HEK293 (cell line): ENCODE results near the gene TMIE.
A peak's percentile ranks its signal among the peaks of the same experiment; 100 is the strongest.

Experiments used
- CTCF ChIA-PET: fragments of 350-600 bp; formaldehyde crosslinking; extraction: SDS; loops from one replicate; lab custom pipeline; 2021; ENCODE audit warnings: antibody characterized with exemption; lab: Yijun Ruan, JAX
- POLR2A ChIA-PET: fragments of 300-600 bp; formaldehyde crosslinking; extraction: SDS; loops from one replicate; lab custom pipeline; 2020; ENCODE audit warnings: antibody characterized with exemption, inconsistent platforms; lab: Yijun Ruan, JAX
- H3K27ac ChIP-seq: fragments of 200-500 bp; sonication (Bioruptor generic); 2 replicates; pipeline ENCODE4 v1.5.1; 2014; ENCODE audit warnings: low read depth, low read length, control low read depth, inconsistent platforms; ENCODE audit errors: extremely low read depth
- H3K36me3 ChIP-seq, 2 experiments: fragments of 200-500 bp in 1 of 2; sonication (Bioruptor generic) in 1 of 2; 1 replicate in 1 of 2; 2 replicates in 1 of 2; pipeline ENCODE4 v1.5.1; 2014 to 2017; ENCODE audit warnings: inconsistent platforms in 2 of 2, low read length in 2 of 2; ENCODE audit not compliant: control insufficient read depth in 2 of 2, insufficient read depth in 1 of 2
- H3K4me1 ChIP-seq: fragments of 200-500 bp; sonication (Bioruptor generic); 2 replicates; pipeline ENCODE4 v1.5.1; 2014; ENCODE audit warnings: mild to moderate bottlenecking, low read length, inconsistent platforms; ENCODE audit not compliant: control insufficient read depth, insufficient read depth
- H3K4me3 ChIP-seq: 2 replicates; pipeline ENCODE4 v1.5.1; 2011; ENCODE audit warnings: low read depth, mild to moderate bottlenecking, control low read depth, low read length, moderate library complexity
- H3K9me3 ChIP-seq: fragments of 200-500 bp; sonication (Bioruptor generic); 2 replicates; pipeline ENCODE4 v1.5.1; 2014; ENCODE audit warnings: low read depth, low read length, inconsistent platforms; ENCODE audit not compliant: control insufficient read depth, insufficient read depth
- BCL11A ChIP-seq: fragments of 450-650 bp; formaldehyde crosslinking; IDR thresholded peaks from 2 replicates; pipeline ENCODE4 v1.5.1; 2016; ENCODE audit warnings: low read depth, missing biosample characterization, missing genetic modification characterization
- EGR2 ChIP-seq: fragments of 450-650 bp; formaldehyde crosslinking; IDR thresholded peaks from 2 replicates; pipeline ENCODE4 v1.5.1; 2016; ENCODE audit warnings: low read depth, missing biosample characterization, missing genetic modification characterization
- GLIS2 ChIP-seq: fragments of 450-650 bp; formaldehyde crosslinking; IDR thresholded peaks from 2 replicates; pipeline ENCODE4 v1.5.1; 2016; ENCODE audit warnings: missing biosample characterization, missing genetic modification characterization
- KLF10 ChIP-seq: fragments of 450-650 bp; IDR thresholded peaks from 2 replicates; pipeline ENCODE4 v1.5.1; 2018; ENCODE audit warnings: missing biosample characterization, mild to moderate bottlenecking, missing genetic modification characterization
- PRDM4 ChIP-seq: fragments of 450-650 bp; formaldehyde crosslinking; IDR thresholded peaks from 2 replicates; pipeline ENCODE4 v1.5.1; 2017; ENCODE audit warnings: missing biosample characterization, missing genetic modification characterization
- SCRT2 ChIP-seq: fragments of 450-650 bp; formaldehyde crosslinking; IDR thresholded peaks from 2 replicates; pipeline ENCODE4 v1.5.1; 2016; ENCODE audit warnings: missing biosample characterization, missing genetic modification characterization
- SP2 ChIP-seq: fragments of 450-650 bp; formaldehyde crosslinking; IDR thresholded peaks from 2 replicates; pipeline ENCODE4 v1.5.1; 2016; ENCODE audit warnings: missing biosample characterization, missing genetic modification characterization
- TCF7L2 ChIP-seq: IDR thresholded peaks from 2 replicates; pipeline ENCODE4 v1.6.1; 2011; ENCODE audit warnings: low read depth, mild to moderate bottlenecking, inconsistent platforms, low read length, moderate library complexity, borderline replicate concordance
- ZBTB1 ChIP-seq: fragments of 450-650 bp; formaldehyde crosslinking; IDR thresholded peaks from 2 replicates; pipeline ENCODE4 v1.5.1; 2016; ENCODE audit warnings: missing biosample characterization, missing genetic modification characterization
- ZEB2 ChIP-seq: fragments of 450-650 bp; formaldehyde crosslinking; IDR thresholded peaks from 2 replicates; pipeline ENCODE4 v1.5.1; 2016; ENCODE audit warnings: missing biosample characterization, missing genetic modification characterization
- ZFHX2 ChIP-seq: fragments of 450-650 bp; formaldehyde crosslinking; conservative IDR thresholded peaks from 2 replicates; pipeline ENCODE4 v1.5.1; 2016; ENCODE audit warnings: missing biosample characterization, missing genetic modification characterization
- ZIC2 ChIP-seq: fragments of 450-650 bp; formaldehyde crosslinking; IDR thresholded peaks from 2 replicates; pipeline ENCODE4 v1.5.1; 2016; ENCODE audit warnings: missing biosample characterization, missing genetic modification characterization
- ZNF24 ChIP-seq: fragments of 450-650 bp; formaldehyde crosslinking; IDR thresholded peaks from 2 replicates; pipeline ENCODE4 v1.5.1; 2016; ENCODE audit warnings: missing biosample characterization, missing genetic modification characterization
- ZNF280C ChIP-seq: fragments of 450-650 bp; formaldehyde crosslinking; IDR thresholded peaks from 2 replicates; pipeline ENCODE4 v1.5.1; 2016; ENCODE audit warnings: missing biosample characterization, missing genetic modification characterization
- ZNF324 ChIP-seq: fragments of 450-650 bp; formaldehyde crosslinking; IDR thresholded peaks from 2 replicates; pipeline ENCODE4 v1.5.1; 2016; ENCODE audit warnings: missing biosample characterization, missing genetic modification characterization
- ZNF37A ChIP-seq: fragments of 450-650 bp; IDR thresholded peaks from 2 replicates; pipeline ENCODE4 v1.5.1; 2018; ENCODE audit warnings: missing biosample characterization, missing genetic modification characterization
- ZNF433 ChIP-seq: fragments of 450-650 bp; formaldehyde crosslinking; IDR thresholded peaks from 2 replicates; pipeline ENCODE4 v1.5.1; 2016; ENCODE audit warnings: missing biosample characterization, missing genetic modification characterization, low read depth
- ZNF660 ChIP-seq: fragments of 450-650 bp; IDR thresholded peaks from 2 replicates; pipeline ENCODE4 v1.5.1; 2018; ENCODE audit warnings: missing biosample characterization, mild to moderate bottlenecking, missing genetic modification characterization
- ZNF830 ChIP-seq: fragments of 450-650 bp; IDR thresholded peaks from 2 replicates; pipeline ENCODE4 v1.5.0; 2018; ENCODE audit warnings: missing biosample characterization, missing genetic modification characterization, low read depth, mild to moderate bottlenecking, moderate library complexity
- ZNF843 ChIP-seq: fragments of 450-650 bp; formaldehyde crosslinking; IDR thresholded peaks from 2 replicates; pipeline ENCODE4 v1.5.1; 2016; ENCODE audit warnings: missing biosample characterization, missing genetic modification characterization
- ZSCAN30 ChIP-seq: fragments of 450-650 bp; IDR thresholded peaks from 2 replicates; pipeline ENCODE4 v1.5.1; 2018; ENCODE audit warnings: missing biosample characterization, mild to moderate bottlenecking, missing genetic modification characterization, moderate library complexity

TMIE gene

DNA sequence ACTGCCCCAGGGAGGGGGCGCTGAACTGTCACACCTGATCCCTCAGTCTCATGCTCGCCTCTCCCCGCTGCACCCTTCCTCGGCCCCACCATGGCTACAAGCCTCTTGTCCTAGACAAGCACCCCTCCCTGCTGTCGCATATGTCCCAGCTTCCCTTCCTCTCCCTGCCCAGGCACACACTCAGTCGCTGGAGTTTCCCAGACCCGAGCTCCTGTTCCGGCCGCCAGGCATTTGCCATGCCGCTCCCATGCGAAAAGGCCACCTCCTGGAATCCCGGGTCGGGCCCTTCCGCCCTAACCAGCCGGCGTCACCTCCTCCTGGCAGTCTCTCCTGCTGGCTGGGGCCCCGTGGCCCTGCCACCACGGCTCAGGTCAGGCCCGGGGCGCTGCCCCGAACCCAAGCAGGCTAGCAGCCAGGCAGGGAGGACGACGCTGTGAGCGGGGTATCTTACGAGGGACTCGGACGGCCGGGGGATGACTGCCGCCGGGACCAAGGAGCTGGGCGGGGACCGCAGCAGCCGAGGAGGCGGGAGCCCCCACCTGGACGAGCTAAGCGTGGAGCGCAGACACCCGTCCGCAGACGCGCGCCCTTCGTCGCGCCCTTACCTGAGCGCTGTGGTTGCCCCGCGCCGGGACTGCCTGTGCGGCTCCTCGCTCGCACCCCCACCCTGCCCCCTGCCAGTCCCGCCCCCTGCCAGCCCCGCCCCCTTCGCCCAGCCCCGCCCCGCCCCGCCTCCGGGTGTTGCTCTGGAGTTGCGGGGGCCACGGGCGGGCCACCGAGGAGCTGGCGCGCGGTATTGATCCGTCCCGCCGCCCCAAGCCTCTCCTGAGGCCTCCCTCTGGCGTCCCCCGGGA lies 7.9 kb upstream of the TMIE start, which contains the start of gene ALS2CL (continued):
- no peak for TF ChIP-seq PRDM4 (tag by site-specific recombination)
- TF ChIP-seq ZNF280C = no peak

DNA sequence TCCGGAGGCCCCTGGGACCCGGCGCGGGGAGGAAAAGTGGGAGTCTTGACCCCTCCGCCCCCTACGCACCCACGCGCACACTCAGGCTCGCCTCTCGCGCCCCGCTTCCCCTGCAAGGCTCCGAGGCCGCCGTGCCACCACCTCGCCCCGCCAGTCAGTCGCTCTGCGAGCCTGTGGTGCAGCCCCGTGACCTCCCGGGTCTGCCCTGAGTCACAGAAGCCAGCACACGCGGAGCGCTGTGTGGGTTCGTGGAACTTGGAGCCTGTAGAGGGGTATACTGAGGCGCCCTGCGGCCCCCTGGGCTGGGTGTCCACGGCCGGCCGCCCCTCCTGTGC lies 7.3 kb upstream of the TMIE start:
- Histone ChIP-seq H3K36me3 (no peaks in the 10 kb centered on the region), H3K27ac (no peak overlapping the region), H3K9me3 (no peaks in the 10 kb centered on the region), H3K4me3 (no peak overlapping the region), H3K4me1 (no peaks in the 10 kb centered on the region)
- CTCF ChIA-PET = interaction anchor here (0.6 to 1.3 kb wide), 2 partner anchors 30 to 187 kb away, joined by 3 to 7 read pairs; no protein-coding TSS in a partner anchor
- POLR2A ChIA-PET = interaction anchor here (1.5 kb wide), 1 partner anchor 205 kb away, joined by 3 read pairs; no protein-coding TSS in a partner anchor
- no peak for TF ChIP-seq GLIS2 (tag by site-specific recombination)
- peak; percentile 50 for TF ChIP-seq ZIC2 (tag by site-specific recombination)
- TF ChIP-seq ZFHX2 (tag by site-specific recombination) = peak; percentile 81
- peak; percentile 57 for TF ChIP-seq EGR2 (tag by site-specific recombination)

GRCh38 chr3:46694520-46694919 lies 6.7 kb upstream of the TMIE start:
- no peaks in the 10 kb centered on the region for H3K9me3 ChIP-seq
- TF ChIP-seq ZNF37A (tag by site-specific recombination) = no peak
- no peak for TF ChIP-seq ZSCAN30 (tag by site-specific recombination)
- TF ChIP-seq ZNF324 = no peak
- TF ChIP-seq EGR2 (tag by site-specific recombination) = no peak
- no peak for TF ChIP-seq ZNF24
- TF ChIP-seq SCRT2 (tag by site-specific recombination) = no peak
- TF ChIP-seq TCF7L2 = no peak
- no peak for TF ChIP-seq ZNF433 (tag by site-specific recombination)
- TF ChIP-seq ZNF843 (tag by site-specific recombination) = no peak
- TF ChIP-seq ZBTB1 (tag by site-specific recombination) = no peak
- no peak for TF ChIP-seq ZNF830
- TF ChIP-seq BCL11A (tag by site-specific recombination) = no peak
- peak; percentile 20; the same call in 1 of the 2 replicates for TF ChIP-seq GLIS2 (tag by site-specific recombination)
- 0 out of 2 replicates have a peak, but pooled peaks have one; percentile 9 for TF ChIP-seq SP2 (tag by site-specific recombination)
- no peak for TF ChIP-seq ZEB2 (tag by site-specific recombination)
- TF ChIP-seq ZNF660 (tag by site-specific recombination) = no peak
- TF ChIP-seq KLF10 = no peak
- H3K4me1 ChIP-seq = no peaks in the 10 kb centered on the region
- POLR2A ChIA-PET = no interaction called here
- H3K27ac ChIP-seq = no peak overlapping the region
- no peak overlapping the region for H3K4me3 ChIP-seq
- CTCF ChIA-PET = interaction anchor here (0.6 kb wide), 1 partner anchor 188 kb away, joined by 3 read pairs; no protein-coding TSS in a partner anchor
- H3K36me3 ChIP-seq = no peaks in the 10 kb centered on the region
